Measurements from ENCODE around the gene RALGDS.

Gene RALGDS

DNA sequence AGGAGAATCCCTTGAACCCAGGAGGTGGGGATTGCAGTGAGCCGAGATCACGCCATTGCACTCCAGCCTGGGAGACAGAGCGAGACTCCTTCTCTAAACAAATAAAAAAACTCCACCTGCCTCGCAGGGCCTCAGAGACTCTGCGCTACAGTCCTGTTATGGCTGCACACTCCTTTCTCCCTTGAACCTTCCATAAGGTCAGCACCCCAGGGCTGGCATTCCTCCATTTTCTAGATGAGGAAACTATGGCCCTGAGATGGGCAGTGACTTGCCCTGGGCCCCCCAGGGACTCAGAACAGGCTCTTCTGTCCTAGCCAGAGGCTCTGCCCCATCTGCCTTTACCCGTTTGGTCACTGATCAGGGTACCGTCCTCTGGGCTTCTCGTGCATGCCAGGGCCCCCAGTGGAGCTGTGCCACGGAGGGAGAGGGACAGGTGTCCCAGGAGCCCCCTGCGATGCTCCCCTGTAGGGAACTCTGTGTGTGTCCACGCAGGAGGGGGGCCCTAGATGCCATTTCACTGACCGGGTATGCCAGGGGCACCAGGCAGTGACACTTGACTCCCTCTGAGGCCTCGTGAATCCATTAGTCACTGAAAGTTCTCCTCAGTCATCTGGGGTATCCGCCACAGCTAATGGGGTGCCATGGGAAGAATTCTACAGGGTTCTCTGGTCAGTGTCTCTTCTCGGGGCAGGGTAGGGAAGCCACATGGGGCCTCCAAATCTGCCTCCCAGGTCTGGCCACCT is 16.2 kb downstream of the RALGDS start:
- Histone ChIP-seq H3K27ac (no peak overlapping the region), H3K4me3 (ENCODE audit: low read depth, low read length) (no peak overlapping the region), H3K27me3 (replicated peaks) (no peaks in the 10 kb centered on the region), H3K36me3 (replicated peaks) (peaks cover 61% of the 10 kb centered on the region)
- TF ChIP-seq CTCF (IDR thresholded peaks at IDR 0.05; ENCODE audit: low read depth, low read length, missing control alignments) = no peak
- in situ Hi-C loops (cut with HindIII; ENCODE audit: low pct_ligation_motif_present, low sequenced_read_pairs) = no loop called here
- no peak for DNase-seq

DNA sequence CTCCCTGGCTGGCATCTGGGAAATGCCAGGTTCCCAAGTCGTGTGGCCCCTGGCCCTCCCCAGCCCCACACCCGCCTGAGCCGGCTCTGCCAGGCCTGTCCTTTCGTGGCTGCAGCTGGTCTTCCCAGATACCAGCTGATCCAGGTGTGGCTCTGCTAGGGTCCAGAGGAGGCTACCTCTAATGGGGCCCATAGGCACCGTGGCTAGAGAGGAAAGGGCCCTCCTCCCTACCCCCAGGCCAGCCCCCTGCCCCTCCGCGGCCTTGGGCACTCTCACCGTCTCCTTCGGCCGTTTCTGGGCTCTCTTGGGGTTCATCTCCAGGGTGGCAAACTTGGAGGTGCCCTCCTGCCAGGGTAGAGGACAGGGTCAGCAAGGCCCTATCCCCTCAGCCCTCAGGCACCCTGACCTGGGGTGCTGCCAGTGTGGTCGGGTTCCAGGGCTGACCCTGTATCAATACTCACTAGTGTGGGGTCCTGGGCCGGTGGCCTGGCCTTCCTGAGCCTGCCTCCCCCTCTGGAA is 17.0 kb downstream of the RALGDS start:
- TF ChIP-seq CTCF (IDR thresholded peaks at IDR 0.05; ENCODE audit: low read depth, low read length, missing control alignments) = no peak
- in situ Hi-C loops (cut with HindIII; ENCODE audit: low pct_ligation_motif_present, low sequenced_read_pairs) = no loop called here
- Histone ChIP-seq H3K27ac (no peak overlapping the region), H3K27me3 (replicated peaks) (no peaks in the 10 kb centered on the region), H3K4me3 (ENCODE audit: low read depth, low read length) (no peak overlapping the region), H3K36me3 (replicated peaks) (peaks cover 61% of the 10 kb centered on the region)
- no peak for DNase-seq

GRCh38 chr9:133103183-133103986 is 17.7 kb downstream of the RALGDS start:
- in situ Hi-C loops (cut with HindIII; ENCODE audit: low pct_ligation_motif_present, low sequenced_read_pairs) = no loop called here
- no peak for DNase-seq

DNA sequence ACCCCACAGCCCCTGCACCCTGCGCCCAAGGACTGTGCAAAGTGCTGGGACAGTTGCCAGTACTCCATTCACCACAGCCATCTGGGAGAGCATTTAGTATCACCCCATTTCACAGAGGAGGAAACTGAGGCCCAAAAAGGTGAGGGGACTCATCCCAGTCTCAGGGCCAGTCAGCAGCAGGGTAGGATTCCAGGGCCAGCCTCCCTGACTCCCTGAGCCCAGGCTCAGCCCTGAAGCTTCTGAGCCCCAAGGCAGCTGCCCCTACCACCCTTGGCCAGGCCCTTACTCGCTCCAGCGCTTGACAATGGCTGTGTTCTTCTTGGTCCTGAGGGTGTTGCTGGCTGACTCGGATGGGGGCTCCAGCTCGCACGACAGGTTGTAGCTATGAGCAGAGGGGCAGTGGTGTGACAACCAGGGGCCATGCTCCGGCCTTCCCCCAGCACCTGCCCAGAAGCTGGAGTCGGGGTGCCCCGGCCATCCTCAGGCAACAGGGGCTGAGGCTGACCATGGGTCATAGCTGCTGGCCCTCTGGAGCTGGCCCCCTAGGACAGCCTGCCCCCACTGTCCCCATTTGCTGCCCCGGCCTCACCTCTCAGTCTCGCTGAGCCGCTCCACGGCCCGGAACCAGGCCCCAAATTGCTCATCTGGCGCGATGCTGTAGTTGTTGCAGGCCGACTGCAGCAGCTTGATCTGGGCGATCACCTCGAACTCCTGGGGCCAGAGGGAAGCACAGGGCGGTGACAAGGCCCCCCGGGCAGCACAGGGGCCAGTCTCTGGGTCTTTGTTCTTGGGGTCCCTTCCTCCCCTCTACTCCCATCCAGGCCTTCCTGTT is 18.6 kb downstream of the RALGDS start:
- no peak overlapping the region for H3K4me3 ChIP-seq (ENCODE audit: low read depth, low read length)
- H3K36me3 ChIP-seq (replicated peaks) = peaks cover 58% of the 10 kb centered on the region
- in situ Hi-C loops (cut with HindIII; ENCODE audit: low pct_ligation_motif_present, low sequenced_read_pairs) = no loop called here
- no peaks in the 10 kb centered on the region for H3K27me3 ChIP-seq (replicated peaks)
- H3K27ac ChIP-seq = no peak overlapping the region
- DNase-seq = no peak
- no peak for TF ChIP-seq CTCF (IDR thresholded peaks at IDR 0.05; ENCODE audit: low read depth, low read length, missing control alignments)

More at GRCh38 chr9:133103183-133103986, 17.7 kb downstream of the RALGDS start:
- H3K4me3 ChIP-seq (ENCODE audit: low read depth, low read length) = no peak overlapping the region
- H3K27me3 ChIP-seq (replicated peaks) = no peaks in the 10 kb centered on the region
- H3K36me3 ChIP-seq (replicated peaks) = peaks cover 59% of the 10 kb centered on the region
- TF ChIP-seq CTCF (IDR thresholded peaks at IDR 0.05; ENCODE audit: low read depth, low read length, missing control alignments) = peak; percentile 97
- no peak overlapping the region for H3K27ac ChIP-seq

- no peak for DNase-seq
- no peak overlapping the region for H3K4me3 ChIP-seq (ENCODE audit: low read depth, low read length)
- peaks cover 52% of the 10 kb centered on the region for H3K36me3 ChIP-seq (replicated peaks)
- H3K27me3 ChIP-seq (replicated peaks) = no peaks in the 10 kb centered on the region
- TF ChIP-seq CTCF (IDR thresholded peaks at IDR 0.05; ENCODE audit: low read depth, low read length, missing control alignments) = no peak
- in situ Hi-C loops (cut with HindIII; ENCODE audit: low pct_ligation_motif_present, low sequenced_read_pairs) = no loop called here
- H3K27ac ChIP-seq = no peak overlapping the region
Measured at GRCh38 chr9:133101356-133102189, 19.5 kb downstream of the RALGDS start.
